Right lobe of liver (tissue), 4 donors: Measurements from ENCODE around the gene CDON.

Experiments used
- CTCF ChIP-seq, 4 donors: fragments of 200-600 bp in 3 of 4; fragments of 450-650 bp in 1 of 4; IDR thresholded peaks; one replicate each; pipeline versions ENCODE4 v1.5.1 to v1.8.0; 2016 to 2022; ENCODE audit warnings: antibody characterized with exemption in 4 of 4, mild to moderate bottlenecking in 2 of 4
- POLR2A ChIP-seq: fragments of 450-650 bp; IDR thresholded peaks from one replicate; pipeline ENCODE4 v1.6.1; 2017; ENCODE audit warnings: antibody characterized with exemption, mild to moderate bottlenecking
- donor health status: DM: no; HTN: no; CAD: no.
- donor health status: DM: no; HTN: no; CAD: no.
- donor health status: DM: no; HTN: yes; CAD: no.

GRCh38 chr11:126008956-126009355, 53.7 kb downstream of the CDON start:
- TF ChIP-seq CTCF (IDR thresholded peaks at IDR 0.05) (no peak), POLR2A (no peak)
